G401 (cell line): ENCODE measurements around the gene IL11RA. TPM values are rescaled to one million over a fixed set of nuclear protein-coding genes. Genes with fewer than 3 reads are reported as not detected.

Source experiments
- DNase-seq: peaks from one replicate; pipeline ENCODE4 v3.0.0-alpha.2; 2015; ENCODE audit warnings: low spot score
- in situ Hi-C: cut with HindIII; loops from 2 replicates; pipeline ENCODE4 v1.10.0; 2016; ENCODE audit warnings: low sequenced_read_pairs, mixed read lengths
- total RNA-seq: library from RNA; depleted of rRNA; stranded (reverse); fragments of >200 nt; shearing (Covaris generic); gene quantifications from 2 replicates; pipeline ENCODE4 v1.2.3, GENCODE V29; 2014; rRNA removed

IL11RA gene
- total RNA-seq, 1 experiment from 2014 or later, result 6.9 TPM

GRCh38 chr9:34707130-34707529 lies 55.1 kb downstream of the IL11RA start:
- DNase-seq, result no peak
- in situ Hi-C loops, result no loop called here

DNA sequence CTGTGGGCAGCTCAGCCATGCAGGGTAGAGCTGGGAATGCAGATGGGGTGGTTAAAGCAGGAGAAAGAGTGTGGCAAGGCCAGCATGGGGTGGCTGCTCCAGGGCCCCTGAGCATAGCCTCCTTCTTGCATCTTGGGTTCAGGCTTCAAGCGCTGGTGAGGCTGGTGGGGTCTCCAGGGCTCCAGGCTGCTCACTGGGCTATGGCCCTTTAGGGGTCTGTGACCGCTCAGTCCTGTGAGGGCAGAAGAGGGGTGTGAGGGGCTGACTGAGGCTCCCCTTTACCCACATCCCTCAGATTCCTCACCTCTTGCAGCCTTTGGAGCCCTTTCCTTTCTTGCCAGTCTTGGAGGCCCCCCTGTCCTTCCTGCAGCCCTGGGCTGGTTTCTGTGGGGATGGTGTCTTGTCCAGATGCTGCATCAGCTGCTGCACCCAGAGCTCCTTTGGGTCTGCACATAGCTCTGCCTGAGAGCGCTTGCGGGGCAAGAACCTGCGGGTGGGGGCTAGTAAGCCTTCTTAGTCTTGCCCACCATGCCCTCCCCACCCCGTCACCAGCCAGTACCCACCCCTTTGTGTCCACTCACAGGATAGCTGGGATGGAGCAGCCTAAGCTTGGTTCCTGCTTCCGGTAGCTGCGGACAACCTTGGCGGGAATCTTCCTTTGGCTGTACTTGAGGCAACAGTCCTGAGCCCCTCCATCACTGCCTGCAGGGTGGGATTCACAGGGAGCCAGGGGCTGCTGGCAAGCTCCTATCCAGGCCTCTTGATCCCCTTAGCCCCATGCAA lies 57.4 kb downstream of the IL11RA start:
- in situ Hi-C loops, result no loop called here
- DNase-seq, result no peak

- in situ Hi-C loops, result no loop called here
Measured at GRCh38 chr9:34710023-34710422, 58.0 kb downstream of the IL11RA start, which contains the start of gene CCL21. Gene CCL21 (minus strand): TSS chr9:34710136. CDS start chr9:34710066, 70 bp downstream.

More at GRCh38 chr9:34710023-34710422, 58.0 kb downstream of the IL11RA start, which contains the start of gene CCL21:
- no peak for DNase-seq

Other genes starting within 250 kb of the IL11RA start
- gene FAM219A, start 193.6 kb upstream of the IL11RA start, total RNA-seq, result 5.2 TPM in 2 replicates
- gene DNAI1, start 193.4 kb upstream of the IL11RA start, total RNA-seq, result not detected in 2 replicates
- gene ENHO, start 129.2 kb upstream of the IL11RA start, total RNA-seq, result 10.4 and 18.0 TPM in 2 replicates
- gene CNTFR, start 62.5 kb upstream of the IL11RA start, total RNA-seq, result 0.78 and 1.0 TPM in 2 replicates
- 57.9 and 59.4 TPM in 2 replicates for gene RPP25L, start 40.1 kb upstream of the IL11RA start, total RNA-seq
- 105 and 160 TPM in 2 replicates for gene DCTN3, start 31.7 kb upstream of the IL11RA start, total RNA-seq
- 1.5 TPM in 1 of 2 replicates, not detected in the other for gene ARID3C, start 23.1 kb upstream of the IL11RA start, total RNA-seq
- 193 and 208 TPM in 2 replicates for gene SIGMAR1, start 14.4 kb upstream of the IL11RA start, total RNA-seq
- 41.6 and 51.2 TPM in 2 replicates for gene GALT, start 5.5 kb upstream of the IL11RA start, total RNA-seq
- not detected in 2 replicates for gene CCL27, start 10.5 kb downstream of the IL11RA start, total RNA-seq
- gene CCL19, start 39.1 kb downstream of the IL11RA start, total RNA-seq, result not detected in 2 replicates
- not detected in 2 replicates for gene CCL21, start 58.0 kb downstream of the IL11RA start, total RNA-seq